Transverse colon (tissue), 4 donors: ENCODE measurements around the gene MAPKAP1.
"Not testable (repeated sequence)": the region's sequence is repeated elsewhere in the genome, so short reads cannot be mapped to it uniquely, and the experiment has no call there.

Source experiments
- POLR2A ChIP-seq: fragments of 450-650 bp; IDR thresholded peaks from one replicate; pipeline ENCODE4 v1.6.1; 2016; ENCODE audit warnings: antibody characterized with exemption, mild to moderate bottlenecking, moderate library complexity
- POLR2AphosphoS5 ChIP-seq, 3 donors: sonication (generic); formaldehyde crosslinking; IDR thresholded peaks; one replicate each; pipeline ENCODE4 v1.6.1; 2016; ENCODE audit warnings: antibody characterized with exemption in 3 of 3
- TF ChIP-seq, protein P1 (sequence below), 5 experiments: fragments of 200-600 bp in 3 of 5; fragments of 450-650 bp in 2 of 5; sonication (generic) in 3 of 5; IDR thresholded peaks; 1 replicate in 2 of 5; 2 replicates in 3 of 5; pipeline ENCODE4 v1.5.1; 2016 to 2017; ENCODE audit warnings: antibody characterized with exemption in 5 of 5, inconsistent platforms in 3 of 5, mild to moderate bottlenecking in 2 of 5, moderate library complexity in 1 of 5

DNA sequence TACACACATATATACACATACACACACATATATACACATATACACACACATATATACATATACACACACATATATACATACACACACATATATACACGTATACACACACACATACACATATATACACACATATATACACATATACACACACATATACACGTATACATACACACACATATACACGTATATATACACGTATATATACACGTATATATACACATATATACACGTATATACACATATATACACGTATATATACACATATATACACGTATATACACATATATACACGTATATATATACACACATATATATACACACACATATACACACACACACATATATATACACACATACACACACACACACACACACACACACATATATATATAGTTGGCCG is 13.5 kb downstream of the MAPKAP1 start:
- TF ChIP-seq, protein P1, sequence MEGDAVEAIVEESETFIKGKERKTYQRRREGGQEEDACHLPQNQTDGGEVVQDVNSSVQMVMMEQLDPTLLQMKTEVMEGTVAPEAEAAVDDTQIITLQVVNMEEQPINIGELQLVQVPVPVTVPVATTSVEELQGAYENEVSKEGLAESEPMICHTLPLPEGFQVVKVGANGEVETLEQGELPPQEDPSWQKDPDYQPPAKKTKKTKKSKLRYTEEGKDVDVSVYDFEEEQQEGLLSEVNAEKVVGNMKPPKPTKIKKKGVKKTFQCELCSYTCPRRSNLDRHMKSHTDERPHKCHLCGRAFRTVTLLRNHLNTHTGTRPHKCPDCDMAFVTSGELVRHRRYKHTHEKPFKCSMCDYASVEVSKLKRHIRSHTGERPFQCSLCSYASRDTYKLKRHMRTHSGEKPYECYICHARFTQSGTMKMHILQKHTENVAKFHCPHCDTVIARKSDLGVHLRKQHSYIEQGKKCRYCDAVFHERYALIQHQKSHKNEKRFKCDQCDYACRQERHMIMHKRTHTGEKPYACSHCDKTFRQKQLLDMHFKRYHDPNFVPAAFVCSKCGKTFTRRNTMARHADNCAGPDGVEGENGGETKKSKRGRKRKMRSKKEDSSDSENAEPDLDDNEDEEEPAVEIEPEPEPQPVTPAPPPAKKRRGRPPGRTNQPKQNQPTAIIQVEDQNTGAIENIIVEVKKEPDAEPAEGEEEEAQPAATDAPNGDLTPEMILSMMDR (IDR thresholded peaks at IDR 0.05): not testable (repeated sequence)
- TF ChIP-seq POLR2A; POLR2AphosphoS5 (IDR thresholded peaks at IDR 0.05): not testable (repeated sequence)
